Measurements from ENCODE around the gene PLXNB2.

DNA sequence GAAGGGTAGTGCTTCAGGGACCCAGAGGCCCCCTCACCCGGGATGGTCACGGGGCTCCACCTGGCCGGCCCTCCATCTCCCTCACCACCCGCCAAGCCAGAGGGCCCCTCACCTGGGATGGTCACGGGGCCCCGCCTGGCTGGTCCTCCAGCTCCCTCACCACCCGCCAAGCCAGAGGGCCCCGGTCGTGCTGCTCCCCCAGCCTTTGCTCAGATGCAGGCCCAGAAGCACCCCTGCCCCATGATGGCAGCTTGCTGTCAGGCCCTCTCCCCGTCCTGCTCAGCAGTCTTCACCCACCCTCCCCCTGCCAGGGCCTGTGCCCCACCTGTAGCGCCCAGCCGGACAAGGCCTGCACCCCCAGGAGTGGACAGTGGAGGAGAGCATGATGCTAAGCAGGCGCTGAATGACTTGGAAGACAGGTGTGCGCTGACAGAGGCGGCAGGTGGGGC is 12.1 kb upstream of the PLXNB2 start:
- TF ChIP-seq ZIC2 (tag by site-specific recombination; IDR thresholded peaks at IDR 0.05) (no peak), ZNF792 (tag by site-specific recombination; IDR thresholded peaks at IDR 0.05) (no peak), ZNF510 (tag by site-specific recombination; IDR thresholded peaks at IDR 0.05; ENCODE audit: insufficient replicate concordance) (no peak), ZNF114 (tag by site-specific recombination; IDR thresholded peaks at IDR 0.05) (no peak)
- TF ChIP-seq, protein P1, sequence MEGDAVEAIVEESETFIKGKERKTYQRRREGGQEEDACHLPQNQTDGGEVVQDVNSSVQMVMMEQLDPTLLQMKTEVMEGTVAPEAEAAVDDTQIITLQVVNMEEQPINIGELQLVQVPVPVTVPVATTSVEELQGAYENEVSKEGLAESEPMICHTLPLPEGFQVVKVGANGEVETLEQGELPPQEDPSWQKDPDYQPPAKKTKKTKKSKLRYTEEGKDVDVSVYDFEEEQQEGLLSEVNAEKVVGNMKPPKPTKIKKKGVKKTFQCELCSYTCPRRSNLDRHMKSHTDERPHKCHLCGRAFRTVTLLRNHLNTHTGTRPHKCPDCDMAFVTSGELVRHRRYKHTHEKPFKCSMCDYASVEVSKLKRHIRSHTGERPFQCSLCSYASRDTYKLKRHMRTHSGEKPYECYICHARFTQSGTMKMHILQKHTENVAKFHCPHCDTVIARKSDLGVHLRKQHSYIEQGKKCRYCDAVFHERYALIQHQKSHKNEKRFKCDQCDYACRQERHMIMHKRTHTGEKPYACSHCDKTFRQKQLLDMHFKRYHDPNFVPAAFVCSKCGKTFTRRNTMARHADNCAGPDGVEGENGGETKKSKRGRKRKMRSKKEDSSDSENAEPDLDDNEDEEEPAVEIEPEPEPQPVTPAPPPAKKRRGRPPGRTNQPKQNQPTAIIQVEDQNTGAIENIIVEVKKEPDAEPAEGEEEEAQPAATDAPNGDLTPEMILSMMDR (tag by site-specific recombination; IDR thresholded peaks at IDR 0.05), result no peak
- TF ChIP-seq, protein P2, sequence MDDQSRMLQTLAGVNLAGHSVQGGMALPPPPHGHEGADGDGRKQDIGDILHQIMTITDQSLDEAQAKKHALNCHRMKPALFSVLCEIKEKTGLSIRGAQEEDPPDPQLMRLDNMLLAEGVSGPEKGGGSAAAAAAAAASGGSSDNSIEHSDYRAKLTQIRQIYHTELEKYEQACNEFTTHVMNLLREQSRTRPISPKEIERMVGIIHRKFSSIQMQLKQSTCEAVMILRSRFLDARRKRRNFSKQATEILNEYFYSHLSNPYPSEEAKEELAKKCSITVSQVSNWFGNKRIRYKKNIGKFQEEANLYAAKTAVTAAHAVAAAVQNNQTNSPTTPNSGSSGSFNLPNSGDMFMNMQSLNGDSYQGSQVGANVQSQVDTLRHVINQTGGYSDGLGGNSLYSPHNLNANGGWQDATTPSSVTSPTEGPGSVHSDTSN (CRISPR knock-in tag; IDR thresholded peaks at IDR 0.05), result no peak
- TF ChIP-seq, protein P3, sequence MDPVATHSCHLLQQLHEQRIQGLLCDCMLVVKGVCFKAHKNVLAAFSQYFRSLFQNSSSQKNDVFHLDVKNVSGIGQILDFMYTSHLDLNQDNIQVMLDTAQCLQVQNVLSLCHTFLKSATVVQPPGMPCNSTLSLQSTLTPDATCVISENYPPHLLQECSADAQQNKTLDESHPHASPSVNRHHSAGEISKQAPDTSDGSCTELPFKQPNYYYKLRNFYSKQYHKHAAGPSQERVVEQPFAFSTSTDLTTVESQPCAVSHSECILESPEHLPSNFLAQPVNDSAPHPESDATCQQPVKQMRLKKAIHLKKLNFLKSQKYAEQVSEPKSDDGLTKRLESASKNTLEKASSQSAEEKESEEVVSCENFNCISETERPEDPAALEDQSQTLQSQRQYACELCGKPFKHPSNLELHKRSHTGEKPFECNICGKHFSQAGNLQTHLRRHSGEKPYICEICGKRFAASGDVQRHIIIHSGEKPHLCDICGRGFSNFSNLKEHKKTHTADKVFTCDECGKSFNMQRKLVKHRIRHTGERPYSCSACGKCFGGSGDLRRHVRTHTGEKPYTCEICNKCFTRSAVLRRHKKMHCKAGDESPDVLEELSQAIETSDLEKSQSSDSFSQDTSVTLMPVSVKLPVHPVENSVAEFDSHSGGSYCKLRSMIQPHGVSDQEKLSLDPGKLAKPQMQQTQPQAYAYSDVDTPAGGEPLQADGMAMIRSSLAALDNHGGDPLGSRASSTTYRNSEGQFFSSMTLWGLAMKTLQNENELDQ (tag by site-specific recombination; IDR thresholded peaks at IDR 0.05; ENCODE audit: low read depth), result no peak

Data from HEK293 (cell line).